ENCODE data around the gene SLIT3.

The SLIT3 gene

GRCh38 chr5:168658394-168658793 is 642.5 kb downstream of the SLIT3 start:
- Histone ChIP-seq H3K4me3 (ENCODE audit: insufficient read depth, low read length, poor library complexity, severe bottlenecking) (no peak overlapping the region), H3K36me3 (ENCODE audit: low read length) (no peaks in the 10 kb centered on the region), H3K27me3 (ENCODE audit: low read length) (no peaks in the 10 kb centered on the region), H3K9ac (ENCODE audit: low read length) (no peak overlapping the region), H4K20me1 (ENCODE audit: low read depth, low read length) (no peaks in the 10 kb centered on the region), H3K4me2 (ENCODE audit: low read depth, low read length, poor library complexity, severe bottlenecking) (no peak overlapping the region), H3K27ac (ENCODE audit: low read depth, low read length) (no peak overlapping the region), H3K9me2 (replicated peaks; ENCODE audit: insufficient read depth, low read length) (no peaks in the 10 kb centered on the region), H3K9me3 (ENCODE audit: insufficient read depth, low read length) (no peaks in the 10 kb centered on the region), H2AFZ (ENCODE audit: low read depth, low read length, severe bottlenecking) (no peak overlapping the region), H3K79me2 (ENCODE audit: insufficient read depth, low read length) (no peaks in the 10 kb centered on the region), H3F3A (ENCODE audit: insufficient read depth) (no peaks in the 10 kb centered on the region)
- TF ChIP-seq, protein P1, sequence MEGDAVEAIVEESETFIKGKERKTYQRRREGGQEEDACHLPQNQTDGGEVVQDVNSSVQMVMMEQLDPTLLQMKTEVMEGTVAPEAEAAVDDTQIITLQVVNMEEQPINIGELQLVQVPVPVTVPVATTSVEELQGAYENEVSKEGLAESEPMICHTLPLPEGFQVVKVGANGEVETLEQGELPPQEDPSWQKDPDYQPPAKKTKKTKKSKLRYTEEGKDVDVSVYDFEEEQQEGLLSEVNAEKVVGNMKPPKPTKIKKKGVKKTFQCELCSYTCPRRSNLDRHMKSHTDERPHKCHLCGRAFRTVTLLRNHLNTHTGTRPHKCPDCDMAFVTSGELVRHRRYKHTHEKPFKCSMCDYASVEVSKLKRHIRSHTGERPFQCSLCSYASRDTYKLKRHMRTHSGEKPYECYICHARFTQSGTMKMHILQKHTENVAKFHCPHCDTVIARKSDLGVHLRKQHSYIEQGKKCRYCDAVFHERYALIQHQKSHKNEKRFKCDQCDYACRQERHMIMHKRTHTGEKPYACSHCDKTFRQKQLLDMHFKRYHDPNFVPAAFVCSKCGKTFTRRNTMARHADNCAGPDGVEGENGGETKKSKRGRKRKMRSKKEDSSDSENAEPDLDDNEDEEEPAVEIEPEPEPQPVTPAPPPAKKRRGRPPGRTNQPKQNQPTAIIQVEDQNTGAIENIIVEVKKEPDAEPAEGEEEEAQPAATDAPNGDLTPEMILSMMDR (IDR thresholded peaks at IDR 0.05; ENCODE audit: insufficient read depth, low read length, poor library complexity, severe bottlenecking), result no peak
- TF ChIP-seq EZH2phosphoT487 (conservative IDR thresholded peaks at IDR 0.05; ENCODE audit: low read length), result no peak

- H3K9me2 ChIP-seq (replicated peaks; ENCODE audit: insufficient read depth, low read length), result no peaks in the 10 kb centered on the region
- H3K9ac ChIP-seq (ENCODE audit: low read length), result no peak overlapping the region
- H2AFZ ChIP-seq (ENCODE audit: low read depth, low read length, severe bottlenecking), result no peak overlapping the region
- H3K79me2 ChIP-seq (ENCODE audit: insufficient read depth, low read length), result no peaks in the 10 kb centered on the region
- H3K4me3 ChIP-seq (ENCODE audit: insufficient read depth, low read length, poor library complexity, severe bottlenecking), result no peak overlapping the region
- TF ChIP-seq, protein P1 (IDR thresholded peaks at IDR 0.05; ENCODE audit: insufficient read depth, low read length, poor library complexity, severe bottlenecking), result no peak
- no peak for TF ChIP-seq EZH2phosphoT487 (conservative IDR thresholded peaks at IDR 0.05; ENCODE audit: low read length)
- H3F3A ChIP-seq (ENCODE audit: insufficient read depth), result no peaks in the 10 kb centered on the region
- H3K27me3 ChIP-seq (ENCODE audit: low read length), result no peaks in the 10 kb centered on the region
- no peak overlapping the region for H3K4me2 ChIP-seq (ENCODE audit: low read depth, low read length, poor library complexity, severe bottlenecking)
- no peak overlapping the region for H3K27ac ChIP-seq (ENCODE audit: low read depth, low read length)
- H3K9me3 ChIP-seq (ENCODE audit: insufficient read depth, low read length), result no peaks in the 10 kb centered on the region
- H4K20me1 ChIP-seq (ENCODE audit: low read depth, low read length), result no peaks in the 10 kb centered on the region
- H3K36me3 ChIP-seq (ENCODE audit: low read length), result no peaks in the 10 kb centered on the region
Measured at GRCh38 chr5:168656633-168657032, 644.3 kb downstream of the SLIT3 start.

- Histone ChIP-seq H3K9me2 (replicated peaks; ENCODE audit: insufficient read depth, low read length) (no peaks in the 10 kb centered on the region), H3F3A (ENCODE audit: insufficient read depth) (no peaks in the 10 kb centered on the region), H3K27me3 (ENCODE audit: low read length) (no peaks in the 10 kb centered on the region), H3K9ac (ENCODE audit: low read length) (no peak overlapping the region), H2AFZ (ENCODE audit: low read depth, low read length, severe bottlenecking) (no peak overlapping the region), H3K79me2 (ENCODE audit: insufficient read depth, low read length) (no peaks in the 10 kb centered on the region), H4K20me1 (ENCODE audit: low read depth, low read length) (no peaks in the 10 kb centered on the region), H3K27ac (ENCODE audit: low read depth, low read length) (no peak overlapping the region), H3K4me3 (ENCODE audit: insufficient read depth, low read length, poor library complexity, severe bottlenecking) (no peak overlapping the region), H3K4me2 (ENCODE audit: low read depth, low read length, poor library complexity, severe bottlenecking) (no peak overlapping the region), H3K9me3 (ENCODE audit: insufficient read depth, low read length) (no peaks in the 10 kb centered on the region), H3K36me3 (ENCODE audit: low read length) (no peaks in the 10 kb centered on the region)
- TF ChIP-seq EZH2phosphoT487 (conservative IDR thresholded peaks at IDR 0.05; ENCODE audit: low read length), result no peak
- TF ChIP-seq, protein P1 (IDR thresholded peaks at IDR 0.05; ENCODE audit: insufficient read depth, low read length, poor library complexity, severe bottlenecking), result no peak
Measured at GRCh38 chr5:168655316-168655715, 645.6 kb downstream of the SLIT3 start.

All from SU-DHL-6 (cell line).